H4 (cell line): ENCODE data around the gene SLC29A1. TPM values are rescaled to one million over a fixed set of nuclear protein-coding genes. Genes with fewer than 3 reads are reported as not detected.

ENCODE experiments used
- DNase-seq: peaks from one replicate; pipeline ENCODE4 v3.0.0-alpha.2; 2015; ENCODE audit warnings: low spot score
- total RNA-seq: library from RNA; depleted of rRNA; stranded (reverse); fragments of >200 nt; shearing (Covaris generic); gene quantifications from 2 replicates; pipeline ENCODE4 v1.2.3, GENCODE V29; 2014

SLC29A1 gene
- total RNA-seq, 1 experiment from 2014 or later: 33.8 TPM

DNA sequence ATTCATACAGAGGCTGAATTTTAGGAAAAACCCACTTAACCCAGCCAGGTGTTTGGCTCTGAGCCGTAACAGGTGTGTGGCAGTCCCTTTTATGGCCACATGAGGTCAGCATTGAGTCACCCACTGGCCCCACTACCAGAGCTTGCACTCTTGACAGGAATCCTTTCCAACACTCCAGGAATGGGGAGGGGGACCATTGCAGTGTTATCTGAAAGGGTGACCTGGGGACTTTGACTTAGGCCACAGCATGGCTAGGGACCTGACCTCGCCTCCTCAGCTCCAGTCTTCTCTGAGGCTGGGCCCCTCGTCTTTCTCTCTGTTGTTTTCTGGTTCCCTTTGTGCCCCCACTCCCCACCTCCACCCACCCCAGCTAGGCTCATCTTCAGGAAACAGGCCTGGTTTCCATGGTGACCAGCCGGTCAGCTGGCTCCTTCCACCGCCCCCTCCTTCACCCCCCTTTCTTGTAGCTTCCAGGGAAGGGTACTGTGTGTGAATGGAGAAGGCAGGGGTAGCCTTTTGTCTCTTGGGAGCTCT, 44.8 kb downstream of the SLC29A1 start:
- DNase-seq: peak; percentile 61

DNA sequence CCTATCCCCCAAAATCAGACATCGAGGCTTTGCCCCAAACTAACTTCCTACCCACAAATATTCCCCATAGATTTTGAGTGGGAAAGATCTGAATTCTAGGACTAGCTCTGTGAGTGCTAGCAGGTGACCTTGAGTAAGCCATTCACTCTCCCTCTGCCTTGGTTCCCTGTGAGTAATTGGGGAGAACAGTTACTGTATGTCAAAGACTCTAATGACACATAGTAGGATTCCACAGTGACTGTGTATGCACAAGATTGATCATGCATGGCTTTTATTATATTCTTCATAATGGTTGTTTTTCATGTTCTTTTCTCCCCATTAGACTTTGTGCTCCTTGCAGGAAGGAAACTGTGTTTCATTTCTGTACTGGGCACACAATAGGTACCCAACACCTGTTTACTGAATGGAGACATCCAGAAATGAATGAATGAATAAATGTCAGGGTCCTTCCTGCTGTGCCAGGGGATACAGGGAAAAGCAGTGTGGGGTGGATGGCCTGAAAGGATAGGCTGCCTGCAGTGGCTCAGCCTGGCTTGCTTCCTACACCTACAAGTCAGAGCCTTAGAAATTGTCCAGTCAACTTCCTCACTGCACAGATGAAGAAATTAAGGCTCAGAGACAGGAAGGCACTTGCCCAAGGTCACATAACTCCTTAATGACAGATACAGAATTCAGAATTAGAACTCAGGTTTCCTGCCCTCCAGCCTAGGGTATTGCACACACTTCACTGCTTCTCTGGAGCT, 46.0 kb downstream of the SLC29A1 start:
- DNase-seq: no peak

DNA sequence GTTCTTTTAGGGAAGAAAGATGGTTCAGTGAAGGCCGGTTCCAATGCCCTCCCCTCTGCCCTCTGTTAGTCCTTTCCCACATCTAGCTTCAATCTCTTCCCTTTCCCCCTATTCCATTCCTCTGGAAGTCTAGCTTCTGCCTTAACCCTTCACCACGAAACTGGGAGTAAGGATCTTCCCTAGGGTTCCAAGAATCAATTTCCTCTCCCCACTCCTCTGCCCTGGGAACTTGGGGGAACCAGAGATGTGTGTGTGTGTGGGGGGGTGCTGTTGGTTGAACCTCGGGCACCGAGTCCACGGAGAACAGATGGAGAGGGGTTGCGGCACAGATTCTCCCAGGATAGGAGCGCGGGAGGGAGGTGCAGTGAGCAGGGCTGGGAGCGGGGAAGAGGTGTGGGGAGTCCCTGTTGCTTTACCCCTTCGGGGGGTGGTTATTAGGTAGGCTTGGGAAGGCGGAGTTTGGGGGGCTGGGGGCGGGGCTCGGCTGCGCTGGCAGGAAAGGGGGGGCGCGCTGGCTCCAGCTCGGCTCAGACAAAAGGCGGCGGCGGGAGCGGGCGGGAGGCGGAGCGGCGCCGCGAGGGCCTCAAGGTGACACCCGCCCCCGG, 46.6 kb downstream of the SLC29A1 start, which contains the start of gene TMEM151B:
Gene TMEM151B (plus strand): TSS at position 530 of the 605 bp plus-strand sequence. CDS start 293 bp downstream, outside the sequence.
- DNase-seq: no peak

DNA sequence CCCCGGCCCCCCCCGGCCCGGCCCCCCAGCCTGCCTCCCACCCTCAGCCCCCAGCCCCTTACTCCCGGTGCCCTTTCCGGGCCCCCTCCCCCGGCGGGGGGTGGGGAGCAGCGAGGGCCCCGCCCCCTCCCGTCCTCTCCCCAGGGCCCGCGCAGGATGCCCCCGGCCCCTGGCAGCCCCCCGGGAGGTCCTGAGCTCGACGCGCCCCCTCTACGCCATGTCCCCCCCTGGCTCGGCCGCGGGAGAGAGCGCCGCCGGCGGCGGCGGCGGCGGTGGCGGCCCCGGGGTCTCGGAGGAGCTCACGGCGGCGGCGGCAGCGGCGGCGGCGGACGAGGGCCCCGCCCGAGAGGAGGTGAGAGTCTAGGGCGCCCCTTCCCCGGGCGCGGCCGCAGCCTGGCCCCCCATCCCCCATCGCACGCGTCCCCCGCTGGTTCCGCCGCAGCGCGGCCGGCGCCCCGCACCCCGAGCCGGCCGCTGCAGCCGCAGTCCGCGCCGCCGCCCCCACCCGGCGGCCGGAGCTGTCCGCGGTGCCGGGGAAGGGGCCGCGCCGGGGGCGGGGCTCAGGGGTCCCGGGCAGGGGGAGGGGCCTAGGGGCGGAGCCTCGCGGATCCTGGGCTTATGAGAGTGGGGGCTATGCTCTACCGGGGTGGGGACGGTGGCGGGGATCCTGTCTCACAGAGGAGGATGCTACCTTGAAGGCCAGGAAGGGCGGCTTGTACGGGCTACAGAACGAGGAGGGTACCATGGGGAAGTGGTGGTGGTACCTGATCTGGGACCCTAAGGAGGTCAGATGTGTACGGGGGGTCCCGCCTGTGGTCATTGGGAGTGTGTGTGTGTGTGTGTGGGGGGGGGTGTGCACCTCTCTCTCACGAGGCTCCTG, 47.4 kb downstream of the SLC29A1 start:
- no peak for DNase-seq

DNA sequence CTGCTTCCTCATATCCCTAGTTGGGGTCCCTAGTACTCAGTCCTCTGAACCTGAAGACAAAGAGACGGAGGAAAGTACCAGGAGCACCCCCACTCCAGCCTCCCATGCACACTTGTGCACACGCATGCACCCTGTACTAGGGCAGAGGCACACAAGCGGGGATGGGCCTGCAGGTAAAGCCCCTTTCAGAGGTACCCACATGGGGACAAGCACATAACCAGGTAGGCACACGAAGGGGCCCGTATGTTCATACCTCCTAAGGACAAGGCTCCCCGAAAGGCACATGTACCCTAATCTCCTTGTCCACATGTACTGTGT, 48.0 kb downstream of the SLC29A1 start:
- no peak for DNase-seq

DNA sequence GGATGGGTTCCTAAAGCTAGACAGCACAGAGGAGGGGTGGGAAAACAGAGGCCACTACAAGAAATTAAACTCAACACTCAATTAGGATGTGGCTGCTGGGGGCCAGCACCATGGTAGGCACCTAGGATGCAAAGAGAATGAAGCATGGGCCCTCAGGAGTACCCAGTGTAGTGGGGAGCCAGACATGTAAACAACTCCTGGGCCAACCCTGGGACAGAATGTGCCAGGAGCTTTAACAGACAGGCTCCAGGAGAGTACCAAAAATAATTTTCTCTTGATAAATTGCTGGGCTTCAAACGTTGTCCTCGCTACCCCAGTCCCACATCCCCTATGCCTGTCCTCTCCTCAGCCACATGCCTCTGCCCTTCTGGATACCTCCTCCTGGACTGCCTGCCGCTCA, 48.5 kb downstream of the SLC29A1 start:
- DNase-seq: no peak

DNA sequence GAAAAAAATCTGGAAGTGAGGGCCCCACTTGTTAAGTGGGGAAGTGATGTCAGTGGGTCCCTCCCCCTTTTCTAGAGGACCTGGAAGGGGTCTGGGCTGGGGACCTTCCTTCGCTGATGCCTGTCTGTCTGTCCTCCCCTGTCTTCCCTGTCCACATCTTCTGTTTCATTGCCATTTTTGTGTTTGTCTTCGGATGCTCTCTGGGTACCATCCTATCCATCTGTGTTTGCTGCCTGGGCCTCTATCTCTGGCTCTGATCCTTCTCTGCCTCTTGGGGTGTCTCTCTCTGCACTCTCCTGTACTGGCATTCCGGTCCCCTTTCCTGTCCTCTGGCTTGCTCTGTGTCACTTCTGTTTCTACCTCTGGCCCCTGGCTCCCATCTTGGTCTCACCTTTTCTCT, 49.1 kb downstream of the SLC29A1 start:
- no peak for DNase-seq

DNA sequence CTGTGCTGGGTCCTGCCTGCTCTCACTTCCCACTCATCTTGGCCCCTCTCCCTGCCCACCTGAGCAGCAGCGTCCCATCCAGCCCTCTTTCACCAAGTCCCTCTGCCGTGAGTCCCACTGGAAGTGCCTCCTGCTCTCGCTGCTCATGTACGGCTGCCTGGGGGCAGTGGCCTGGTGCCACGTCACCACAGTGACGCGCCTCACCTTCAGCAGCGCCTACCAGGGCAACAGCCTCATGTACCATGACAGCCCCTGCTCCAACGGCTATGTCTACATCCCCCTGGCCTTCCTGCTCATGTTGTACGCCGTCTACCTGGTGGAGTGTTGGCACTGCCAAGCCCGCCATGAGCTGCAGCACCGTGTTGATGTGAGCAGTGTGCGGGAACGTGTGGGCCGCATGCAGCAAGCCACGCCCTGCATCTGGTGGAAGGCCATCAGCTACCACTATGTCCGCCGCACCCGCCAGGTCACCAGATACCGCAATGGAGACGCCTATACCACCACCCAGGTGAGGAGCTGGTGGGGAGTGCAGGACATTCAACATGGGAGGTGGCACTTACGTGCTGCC, 49.7 kb downstream of the SLC29A1 start:
- no peak for DNase-seq

DNA sequence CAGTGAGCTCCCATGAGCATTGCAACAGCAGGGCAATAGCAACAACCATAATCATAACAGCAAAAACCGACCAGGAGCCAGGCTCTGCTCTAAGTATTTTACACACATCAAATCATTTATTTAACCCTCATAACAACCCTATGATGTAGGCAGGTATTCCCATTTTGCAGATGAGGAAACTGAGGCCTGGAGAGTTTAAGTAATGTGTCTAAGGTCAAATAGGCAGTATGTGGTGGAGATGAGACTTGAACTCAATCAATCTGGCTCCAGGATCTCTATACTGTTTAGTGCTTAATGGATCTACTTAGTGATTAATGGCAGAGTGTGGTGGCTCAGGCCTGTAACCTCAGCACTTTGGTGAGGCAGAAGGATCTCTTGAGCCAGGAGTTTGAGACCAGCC, 50.2 kb downstream of the SLC29A1 start:
- no peak for DNase-seq

DNA sequence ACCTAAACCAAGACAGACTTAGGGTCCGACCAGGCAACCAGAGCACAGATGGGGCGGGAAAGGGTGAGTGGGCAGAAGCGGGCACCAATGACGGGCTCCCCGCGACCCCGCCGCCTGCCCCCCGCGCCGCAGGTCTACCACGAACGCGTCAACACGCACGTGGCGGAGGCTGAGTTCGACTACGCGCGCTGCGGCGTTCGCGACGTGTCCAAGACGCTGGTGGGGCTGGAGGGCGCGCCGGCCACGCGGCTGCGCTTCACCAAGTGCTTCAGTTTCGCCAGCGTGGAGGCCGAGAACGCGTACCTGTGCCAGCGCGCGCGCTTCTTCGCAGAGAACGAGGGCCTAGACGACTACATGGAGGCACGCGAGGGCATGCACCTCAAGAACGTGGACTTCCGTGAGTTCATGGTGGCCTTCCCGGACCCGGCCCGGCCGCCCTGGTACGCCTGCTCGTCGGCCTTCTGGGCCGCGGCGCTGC, 51.9 kb downstream of the SLC29A1 start:
- no peak for DNase-seq

DNA sequence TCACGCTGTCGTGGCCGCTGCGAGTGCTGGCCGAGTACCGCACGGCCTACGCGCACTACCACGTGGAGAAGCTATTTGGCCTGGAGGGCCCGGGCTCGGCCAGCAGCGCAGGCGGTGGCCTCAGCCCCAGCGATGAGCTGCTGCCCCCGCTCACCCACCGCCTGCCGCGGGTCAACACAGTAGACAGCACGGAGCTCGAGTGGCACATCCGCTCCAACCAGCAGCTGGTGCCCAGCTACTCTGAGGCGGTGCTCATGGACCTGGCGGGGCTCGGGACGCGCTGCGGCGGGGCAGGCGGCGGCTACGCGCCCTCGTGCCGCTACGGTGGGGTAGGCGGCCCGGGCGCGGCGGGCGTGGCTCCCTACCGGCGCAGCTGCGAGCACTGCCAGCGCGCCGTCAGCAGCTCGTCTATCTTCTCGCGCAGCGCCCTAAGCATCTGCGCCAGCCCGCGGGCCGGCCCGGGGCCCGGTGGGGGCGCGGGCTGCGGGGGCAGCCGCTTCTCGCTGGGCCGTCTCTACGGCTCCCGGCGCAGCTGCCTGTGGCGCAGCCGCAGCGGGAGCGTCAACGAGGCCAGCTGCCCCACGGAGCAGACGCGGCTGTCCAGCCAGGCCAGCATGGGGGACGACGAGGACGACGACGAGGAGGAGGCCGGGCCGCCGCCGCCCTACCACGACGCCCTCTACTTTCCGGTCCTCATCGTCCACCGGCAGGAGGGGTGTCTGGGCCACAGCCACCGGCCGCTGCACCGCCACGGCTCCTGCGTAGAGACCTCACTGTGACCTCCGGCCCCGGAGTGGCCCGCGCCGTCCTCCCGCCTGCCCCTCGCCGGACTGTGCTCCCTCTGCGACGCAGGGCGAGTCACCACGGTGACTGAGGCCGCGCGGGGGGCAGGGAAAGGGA, 52.6 kb downstream of the SLC29A1 start:
- DNase-seq: no peak

DNA sequence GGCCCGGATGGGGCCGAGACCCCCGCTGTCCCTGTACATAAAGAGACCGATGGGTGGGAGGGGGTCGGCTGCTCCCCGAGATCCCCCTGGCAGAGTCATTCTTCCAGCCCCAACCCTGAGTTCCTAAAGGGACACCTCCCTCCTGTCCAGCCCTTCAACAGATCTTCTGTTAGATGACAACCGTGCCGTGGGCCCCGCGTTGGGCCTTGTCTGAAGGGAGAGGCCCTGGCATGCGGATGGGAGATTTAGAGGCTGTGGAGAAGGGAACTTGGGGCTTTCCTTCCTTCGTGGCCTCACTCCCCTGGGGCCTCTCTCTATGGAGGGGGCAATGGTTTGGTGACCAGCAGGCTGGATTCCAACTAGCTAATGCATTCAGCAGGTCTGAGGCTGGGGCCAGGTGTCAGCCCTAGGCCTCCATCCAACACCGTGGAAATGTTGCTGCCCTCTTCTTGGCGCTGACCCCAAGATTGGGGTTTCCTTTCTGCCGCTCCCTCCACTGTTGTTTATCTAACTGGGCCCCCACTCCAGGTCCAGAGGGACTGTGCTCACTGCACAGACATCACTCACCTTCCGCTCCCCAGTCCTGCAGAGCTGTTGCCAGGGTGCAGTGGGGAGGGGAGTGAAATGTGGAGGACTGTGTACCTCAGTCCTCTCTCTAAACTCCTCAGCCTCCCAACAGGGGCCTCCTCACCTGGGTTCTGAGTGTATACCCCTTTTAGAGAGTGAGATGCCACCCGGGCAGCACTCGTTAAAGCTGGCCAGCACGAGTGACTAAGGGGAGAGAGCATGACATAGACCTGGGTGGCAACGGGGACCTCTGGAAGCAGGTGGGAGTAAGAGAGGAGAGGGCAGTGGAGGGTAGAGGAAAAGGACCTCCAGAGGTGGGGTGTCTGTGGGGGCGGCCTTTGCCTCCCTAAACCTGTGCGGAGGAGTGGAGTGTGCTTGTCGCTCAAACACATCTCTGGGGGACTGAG, 53.6 kb downstream of the SLC29A1 start:
- no peak for DNase-seq

DNA sequence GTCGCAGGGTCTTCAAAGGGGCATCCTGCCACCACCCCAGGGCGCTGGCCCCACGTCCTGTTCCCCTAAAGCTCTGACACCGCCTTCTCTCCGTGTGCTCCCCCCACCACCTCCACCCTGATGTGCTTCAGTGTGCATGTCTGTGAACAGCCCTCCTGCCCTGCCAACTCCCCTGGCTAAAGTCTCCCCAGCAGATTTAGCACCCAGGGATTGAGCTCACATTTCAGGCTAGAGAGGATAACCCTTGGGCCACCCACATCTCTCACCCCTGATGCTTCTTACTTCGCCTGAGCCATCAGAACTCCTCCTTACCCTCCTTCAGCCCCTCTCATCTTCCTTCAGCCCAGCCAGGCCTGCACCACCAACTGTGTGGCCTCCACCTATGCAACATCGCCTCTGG, 54.4 kb downstream of the SLC29A1 start:
- no peak for DNase-seq

DNA sequence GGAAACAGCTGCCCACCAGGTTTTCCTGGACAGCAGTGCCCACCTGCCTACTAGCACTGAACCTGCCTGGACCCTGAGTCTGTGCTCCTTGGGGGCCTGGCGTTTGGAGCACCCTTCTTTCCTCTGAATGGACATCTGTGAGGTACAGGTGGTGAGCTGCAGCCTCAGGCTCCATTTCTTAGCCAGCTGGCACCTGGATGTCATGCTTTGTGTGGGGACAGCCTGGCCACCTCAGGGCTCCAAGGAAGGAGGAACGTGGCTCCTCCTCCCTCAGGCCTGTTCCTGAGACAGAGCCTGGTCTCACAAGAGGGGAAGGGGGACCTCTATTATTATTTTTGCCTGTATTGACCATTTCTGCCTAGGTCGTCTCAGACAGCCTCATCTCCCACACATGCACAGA, 54.9 kb downstream of the SLC29A1 start:
- DNase-seq: no peak

DNA sequence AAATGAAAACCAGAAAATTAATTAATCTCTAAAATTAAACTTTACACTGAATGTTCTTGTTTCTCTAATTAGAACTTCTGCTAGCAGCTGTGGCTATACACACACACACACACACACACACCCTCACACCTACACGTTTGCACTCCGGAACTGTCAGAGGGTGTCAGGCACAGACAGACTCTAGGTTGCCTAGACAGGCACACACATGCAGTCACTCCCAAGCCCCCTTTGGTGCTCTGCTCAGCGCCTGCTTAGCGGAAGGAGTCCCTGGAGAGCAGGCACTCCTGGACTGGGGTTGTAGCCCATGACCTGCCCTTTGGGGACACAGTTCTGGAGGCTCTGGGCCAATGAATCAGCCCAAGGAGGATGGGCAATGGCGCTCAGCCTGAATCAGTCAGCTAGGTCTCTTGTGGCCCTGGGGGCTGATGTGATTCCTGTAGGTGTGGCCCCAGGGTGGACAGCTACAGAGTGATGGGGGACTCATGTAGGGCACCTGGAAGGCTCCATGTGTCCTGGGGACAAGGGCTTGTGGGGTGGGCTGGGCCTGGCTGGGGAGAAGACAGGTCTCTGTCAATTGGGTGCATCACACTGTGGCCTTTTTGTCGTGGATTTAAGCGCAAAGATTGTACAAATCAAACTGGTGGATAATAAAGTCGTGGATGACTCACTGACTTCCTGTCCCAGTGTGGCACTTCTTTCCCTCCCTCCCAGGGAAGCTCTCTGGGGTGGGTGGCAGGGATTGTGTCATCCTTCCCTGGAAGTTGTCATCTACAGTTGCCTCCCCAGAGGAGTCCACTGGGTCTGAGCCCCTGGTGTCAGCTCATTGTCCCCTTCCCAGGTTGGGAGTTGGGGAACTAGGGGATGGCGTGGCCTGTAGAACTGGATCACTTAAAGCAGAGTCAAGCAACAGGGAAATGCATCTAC, 55.6 kb downstream of the SLC29A1 start:
- no peak for DNase-seq
